ENCODE data around the gene C1QTNF9. TPM values are rescaled to one million over a fixed set of nuclear protein-coding genes. Genes with fewer than 3 reads are reported as not detected.
"Not testable (repeated sequence)": the region's sequence is repeated elsewhere in the genome, so short reads cannot be mapped to it uniquely, and the experiment has no call there.

The C1QTNF9 gene
- total RNA-seq, 1 donor from 2014 or later: not detected

DNA sequence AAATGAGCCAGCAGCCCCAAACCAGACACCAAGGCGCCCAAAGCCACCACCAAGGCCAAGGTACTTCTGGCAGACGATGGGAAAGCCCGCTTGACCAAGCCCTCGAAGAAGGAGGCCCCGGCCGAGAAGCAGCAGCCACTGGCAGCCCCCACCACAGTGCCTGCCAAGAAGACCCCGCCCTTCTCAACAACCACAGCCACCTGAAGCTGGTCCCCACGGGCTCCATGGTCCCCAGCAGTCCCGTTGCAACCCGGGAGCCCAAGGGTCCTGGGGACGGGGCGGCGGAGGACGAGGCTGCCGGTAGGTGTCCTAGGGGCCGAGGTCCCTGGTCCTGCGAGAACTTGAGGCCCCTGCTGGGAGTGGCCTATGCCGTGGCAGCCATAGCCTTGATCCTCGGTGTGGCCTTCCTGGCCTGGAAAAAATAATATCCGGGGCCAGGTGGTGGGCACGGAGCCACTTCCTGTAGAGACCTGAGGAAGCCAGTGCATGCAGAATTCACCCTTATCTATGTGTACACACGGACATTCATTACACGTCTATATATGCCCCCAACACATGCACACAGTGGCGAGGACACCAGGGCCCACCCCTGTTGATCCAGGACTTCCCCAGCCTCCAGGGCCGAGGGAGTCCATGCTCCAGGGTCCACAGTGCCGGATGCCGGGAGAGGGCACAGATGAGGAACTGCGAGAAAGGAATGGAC is 13.8 kb downstream of the C1QTNF9 start:
- ATAC-seq: no peak

DNA sequence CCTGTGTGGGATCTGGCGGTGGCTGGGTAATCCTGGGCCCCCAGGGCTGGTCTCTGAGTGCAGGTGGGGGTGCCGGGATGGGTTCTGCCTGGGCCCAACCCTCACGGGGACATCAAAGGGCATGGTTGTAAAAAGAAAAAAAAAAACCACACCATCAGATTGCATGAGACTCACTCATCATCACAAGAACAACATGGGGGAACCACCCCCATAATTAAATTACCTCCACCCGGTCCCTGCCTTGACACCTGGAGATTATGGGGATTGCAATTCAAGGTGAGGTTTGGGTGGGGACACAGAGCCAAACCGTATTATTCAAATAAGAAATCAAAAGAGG is 14.3 kb downstream of the C1QTNF9 start:
- no peak for ATAC-seq

DNA sequence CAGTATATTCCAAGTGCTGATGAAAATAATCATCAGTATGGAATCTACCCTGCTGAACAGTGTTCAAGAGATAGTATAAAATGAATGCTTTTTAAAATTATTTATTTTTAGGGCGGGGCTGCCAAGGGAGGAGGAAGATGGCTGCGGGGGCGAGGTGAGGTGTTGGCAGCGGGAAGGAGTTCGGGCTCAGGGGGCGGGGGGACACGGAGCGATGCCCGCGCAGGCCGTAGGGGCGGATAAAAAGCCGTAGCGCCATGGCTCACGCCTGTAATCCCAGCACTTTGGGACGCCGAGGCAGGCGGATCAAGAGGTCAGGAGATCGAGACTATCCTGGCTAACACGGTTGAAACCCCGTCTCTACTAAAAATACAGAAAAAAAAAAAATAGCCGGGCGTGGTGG is 18.2 kb downstream of the C1QTNF9 start:
- not testable (repeated sequence) for ATAC-seq

DNA sequence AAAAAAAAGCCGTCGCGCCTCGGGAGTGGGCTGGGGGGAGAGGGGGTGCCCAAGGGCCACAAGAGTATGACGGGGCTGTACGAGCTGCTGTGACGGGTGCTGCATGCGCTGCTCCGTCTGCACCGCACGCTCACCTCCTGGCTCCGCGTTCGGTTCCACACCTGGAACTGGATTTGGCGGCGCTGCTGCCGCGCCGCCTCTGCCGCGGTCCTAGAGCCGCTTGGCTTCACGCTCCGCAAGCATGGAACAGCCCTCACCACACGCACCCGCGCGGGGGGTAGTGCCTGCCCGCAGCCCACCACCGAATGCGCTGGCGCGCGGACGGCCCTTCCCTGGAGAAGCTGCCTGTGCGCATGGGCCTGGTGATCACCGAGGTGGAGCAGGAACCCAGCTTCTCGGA is 18.8 kb downstream of the C1QTNF9 start:
- no peak for ATAC-seq

DNA sequence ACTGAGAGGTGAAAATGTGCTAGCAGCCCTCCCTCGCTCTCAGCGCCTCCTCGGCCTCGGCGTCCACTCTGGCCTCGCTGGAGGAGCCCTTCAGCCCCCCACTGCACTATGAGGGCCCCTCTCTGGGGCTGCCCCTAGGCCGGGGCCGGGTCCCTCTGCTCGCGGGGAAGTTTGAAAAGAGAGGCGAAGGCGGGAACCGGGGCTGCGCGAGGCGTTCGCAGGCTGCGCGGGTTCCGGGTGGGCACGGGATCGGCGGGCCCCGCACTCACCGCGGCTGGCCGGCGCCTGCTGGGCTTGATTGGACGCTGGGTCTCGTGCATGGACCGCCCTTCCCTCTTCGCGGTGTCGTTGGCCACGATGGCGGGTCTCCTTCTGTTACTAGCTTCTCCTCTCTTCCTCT is 29.3 kb downstream of the C1QTNF9 start:
- ATAC-seq: no peak

DNA sequence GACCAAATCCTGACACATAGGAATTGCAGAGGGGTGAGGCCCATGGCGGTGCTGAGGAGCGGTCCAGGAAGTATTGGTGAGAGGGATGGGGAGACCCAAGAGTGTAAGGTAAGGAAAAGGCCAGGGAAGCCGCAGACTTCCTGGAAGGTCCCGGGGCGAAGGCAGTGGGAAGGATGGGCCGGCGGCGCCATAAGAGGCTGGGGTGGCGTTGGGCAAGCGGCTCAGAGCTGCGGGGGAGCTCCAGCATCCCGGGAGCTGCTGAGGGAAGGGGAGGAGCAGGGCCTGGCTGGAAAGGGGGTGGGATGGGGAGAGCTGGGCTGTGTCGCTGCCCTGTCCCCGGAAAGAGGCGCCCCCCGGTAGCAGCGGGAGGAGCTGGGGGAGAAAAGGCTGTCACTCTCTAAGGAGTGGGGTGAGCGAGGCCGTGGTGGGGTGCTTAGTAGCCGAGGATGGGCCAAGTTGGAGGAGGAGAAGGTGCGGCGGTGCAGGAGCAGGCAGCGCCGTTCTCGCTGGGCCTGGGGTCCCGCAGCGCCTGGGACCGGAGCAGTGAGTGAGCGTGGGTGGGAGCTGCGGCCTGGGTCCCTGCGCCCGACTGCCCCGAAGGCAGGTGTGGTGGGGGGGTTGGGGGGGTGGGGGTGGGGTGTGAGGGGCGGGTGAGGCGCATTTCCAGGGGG is 30.7 kb downstream of the C1QTNF9 start:
- no peak for ATAC-seq

DNA sequence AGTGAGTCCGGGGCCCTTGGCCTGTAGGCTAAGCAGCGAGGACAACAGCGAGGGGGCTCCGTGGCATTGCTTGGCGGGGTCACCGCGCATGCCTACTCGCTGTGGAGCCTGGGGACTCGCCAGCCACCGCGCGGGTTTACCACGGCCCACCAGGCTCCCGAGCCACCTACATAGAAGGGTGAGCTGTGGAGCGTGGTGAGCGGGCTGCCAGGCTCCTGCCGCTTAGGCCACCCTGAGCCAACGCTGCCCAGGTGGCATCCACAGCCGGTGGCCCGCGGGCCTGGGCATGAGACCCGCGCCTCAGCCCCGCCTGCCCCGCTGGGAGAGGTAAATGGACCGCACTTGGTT is 31.2 kb downstream of the C1QTNF9 start:
- ATAC-seq: no peak

DNA sequence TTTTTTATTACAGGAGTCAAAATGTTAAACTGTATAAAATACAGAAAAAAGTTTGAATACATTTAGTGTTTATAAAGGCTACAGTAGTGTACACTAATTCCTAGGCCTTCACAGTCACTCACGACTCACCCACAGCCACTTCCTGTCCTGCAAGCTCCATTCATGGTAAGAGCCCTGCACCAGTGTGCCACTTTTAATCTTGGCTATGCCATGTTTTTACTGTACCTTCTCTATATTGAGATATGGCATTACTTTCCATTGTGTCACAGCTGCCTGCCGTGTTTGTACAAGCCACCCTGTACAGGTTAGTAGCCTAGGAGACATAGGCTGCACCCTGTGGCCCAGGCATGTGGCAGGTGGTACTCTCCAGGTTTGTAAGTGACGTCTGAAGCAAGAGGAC is 32.1 kb downstream of the C1QTNF9 start:
- peak; percentile 87 for ATAC-seq

DNA sequence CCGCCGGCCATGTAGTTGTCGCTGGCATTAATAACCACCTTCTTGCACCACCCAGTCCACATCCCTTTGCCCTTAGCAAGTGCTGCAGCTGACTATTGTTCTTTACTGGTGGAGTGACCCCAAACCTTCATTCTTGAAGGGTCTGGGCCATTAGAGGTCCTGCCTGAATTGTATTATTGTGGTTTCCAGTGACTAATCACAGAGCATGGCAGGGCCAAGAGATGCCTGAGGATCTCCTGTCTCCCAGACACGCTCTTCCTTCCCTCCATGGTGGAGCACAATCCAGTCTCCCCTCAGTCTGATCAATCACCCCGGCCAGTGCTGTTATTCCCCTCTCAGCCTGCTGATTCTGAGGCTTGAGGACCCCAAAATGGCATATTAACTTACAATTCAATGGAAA is 39.0 kb downstream of the C1QTNF9 start:
- peak; percentile 19 for ATAC-seq

DNA sequence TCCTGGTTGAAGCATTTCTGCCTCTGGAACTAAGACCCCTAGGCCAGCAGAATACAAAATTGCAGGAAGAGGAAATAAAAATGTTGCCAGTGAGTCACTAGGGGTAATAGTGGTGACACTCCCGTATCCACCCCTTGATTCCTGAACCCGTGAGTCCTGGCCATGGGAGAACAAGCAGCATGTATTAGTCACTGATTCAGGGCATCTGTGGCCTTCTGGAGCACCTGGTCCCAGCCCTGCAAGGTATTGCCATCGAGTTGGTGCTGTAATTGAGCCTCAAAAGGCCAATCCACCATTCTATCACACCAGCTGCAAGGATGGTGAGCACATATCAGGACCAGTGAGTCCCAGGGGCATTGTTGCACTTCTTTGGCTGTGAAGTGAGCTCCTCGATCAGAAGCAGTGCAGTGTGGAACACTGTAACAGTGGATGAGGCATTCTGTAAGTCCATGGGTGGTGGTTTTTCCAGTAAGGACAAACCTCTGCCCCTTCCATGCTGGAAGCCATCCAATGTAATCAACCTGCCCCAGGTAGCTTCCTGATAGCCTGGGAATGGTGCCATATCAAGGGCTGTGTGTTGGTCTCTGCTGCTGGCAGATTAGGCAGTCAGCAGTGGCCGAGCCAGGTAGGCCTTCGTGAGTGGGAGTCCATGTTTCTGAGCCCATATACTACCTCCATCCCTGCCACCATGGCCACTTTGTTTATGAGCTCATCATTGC is 39.6 kb downstream of the C1QTNF9 start:
- ATAC-seq: peak; percentile 96

DNA sequence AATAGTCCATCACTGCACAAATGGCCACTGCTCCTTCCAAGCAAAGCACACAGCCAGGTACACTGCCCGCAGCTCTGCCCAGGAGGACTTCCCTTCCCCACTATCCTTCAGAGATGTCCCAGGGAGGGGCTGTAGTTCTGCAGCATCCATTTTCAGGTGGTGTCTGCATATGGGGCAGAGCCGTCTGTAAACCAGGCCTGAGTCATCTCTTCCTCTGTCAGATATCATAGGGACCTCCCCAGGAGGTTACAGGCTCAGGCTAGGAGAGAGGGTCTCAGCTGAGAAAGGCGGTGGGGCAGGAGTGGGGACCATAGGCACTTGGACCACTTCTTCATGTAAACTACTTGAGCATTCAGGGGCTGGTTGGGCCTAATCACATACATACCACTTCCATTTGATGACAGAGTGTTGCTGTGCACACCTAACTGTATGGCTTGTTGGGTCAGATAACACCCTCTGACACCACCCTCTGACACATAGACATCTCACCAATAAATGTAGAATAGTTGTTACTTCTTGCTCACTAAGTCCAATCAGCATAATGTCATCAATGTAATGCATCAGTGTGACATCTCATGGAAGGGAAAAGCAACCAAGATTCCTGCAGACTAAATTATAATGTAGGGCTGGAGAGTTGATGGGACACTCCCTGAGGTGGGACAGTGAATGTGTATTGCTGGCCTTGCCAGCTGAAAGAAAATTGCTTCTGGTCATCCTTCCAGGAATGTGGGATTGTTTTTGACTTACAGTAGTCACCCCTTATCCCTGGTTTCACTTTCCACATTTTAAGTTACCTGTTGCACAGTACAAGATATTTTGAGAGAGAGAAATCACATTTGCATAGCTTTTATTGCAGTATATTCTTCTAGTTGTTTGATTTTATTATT is 40.6 kb downstream of the C1QTNF9 start:
- ATAC-seq: peak; percentile 77

DNA sequence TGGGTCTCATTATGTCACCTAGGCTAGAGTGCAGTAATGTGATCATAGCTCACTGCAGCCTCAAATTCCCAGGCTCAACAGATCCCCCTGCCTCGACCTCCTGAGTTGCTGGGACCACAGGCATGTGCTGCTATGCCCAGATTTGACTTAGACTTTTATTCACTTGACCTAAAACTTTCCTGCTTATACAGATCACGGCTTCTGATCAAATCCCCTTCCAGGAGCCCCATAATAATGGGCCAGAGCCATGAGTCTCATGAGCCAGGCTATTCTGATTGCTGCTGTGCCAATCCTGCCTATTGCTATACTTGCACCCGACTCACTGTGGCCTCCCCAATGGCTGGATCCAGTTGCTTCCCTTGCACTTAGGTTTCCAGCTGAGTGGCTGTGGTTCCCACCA is 42.0 kb downstream of the C1QTNF9 start:
- ATAC-seq: no peak

DNA sequence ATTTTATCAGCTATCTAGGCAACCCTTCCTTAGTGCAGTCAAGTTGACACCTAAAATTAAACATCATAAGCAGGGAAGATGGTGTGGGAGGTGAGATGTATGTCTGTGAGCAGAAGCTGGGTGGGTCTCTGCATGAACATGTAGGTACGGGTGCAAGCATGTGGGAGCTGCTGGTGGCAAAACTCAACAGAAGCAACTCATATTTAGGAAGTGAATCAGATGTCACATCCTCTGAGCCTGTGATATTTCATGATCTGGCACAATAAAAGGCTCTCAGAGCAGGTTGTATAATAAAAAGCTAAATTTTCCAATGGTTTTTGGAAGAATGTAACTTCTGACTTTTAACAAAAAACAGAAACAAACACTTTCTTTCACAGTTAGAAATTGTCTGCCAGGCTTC is 44.4 kb downstream of the C1QTNF9 start:
- ATAC-seq: no peak

DNA sequence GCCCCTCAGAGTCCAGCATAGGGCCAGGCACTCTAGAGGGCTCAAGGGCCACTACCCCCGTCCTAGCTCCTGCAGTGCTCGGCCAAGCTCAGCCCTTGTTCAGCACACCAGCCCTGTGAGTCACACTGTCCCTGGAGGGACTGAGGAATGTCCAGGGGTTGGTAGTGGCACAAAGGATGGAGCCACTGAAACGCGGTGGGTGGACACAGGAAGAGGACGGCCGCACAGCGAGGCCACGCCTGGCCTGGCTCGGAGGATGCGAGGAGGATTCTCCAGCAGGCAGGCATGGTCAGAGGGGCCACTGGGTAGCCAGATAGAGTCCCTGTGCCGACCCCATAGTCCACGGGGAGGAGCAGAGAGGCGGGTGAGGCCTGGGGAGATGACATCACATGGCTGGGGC is 45.7 kb downstream of the C1QTNF9 start:
- no peak for ATAC-seq

DNA sequence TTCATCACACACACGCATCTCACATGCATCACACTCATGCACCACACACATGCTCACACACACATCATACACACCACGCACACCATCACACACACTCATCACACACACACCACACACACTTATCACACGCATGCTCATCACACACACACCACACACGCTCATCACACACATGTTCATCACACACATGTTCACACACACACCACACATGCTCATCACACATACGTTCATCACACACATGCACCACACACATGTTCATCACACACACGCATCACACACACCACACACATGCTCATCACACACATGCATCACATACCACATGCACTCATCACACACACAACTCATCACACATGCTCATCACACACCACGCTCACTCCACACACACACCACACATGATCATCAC is 46.9 kb downstream of the C1QTNF9 start:
- ATAC-seq: no peak

DNA sequence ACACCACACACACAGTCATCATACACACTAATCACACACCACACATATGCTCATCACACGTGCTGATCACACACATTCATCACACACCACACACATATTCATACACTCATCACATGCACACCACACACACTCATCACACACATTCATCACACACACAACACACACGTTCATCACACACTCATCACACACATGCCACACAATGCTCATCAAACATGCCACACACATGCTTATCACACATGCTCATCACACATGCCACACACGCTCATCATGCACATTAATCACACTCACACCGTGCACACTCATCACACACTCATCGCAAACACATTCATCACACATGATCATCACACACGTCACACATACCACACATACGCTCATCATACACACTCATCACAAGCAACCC is 47.5 kb downstream of the C1QTNF9 start:
- ATAC-seq: no peak

DNA sequence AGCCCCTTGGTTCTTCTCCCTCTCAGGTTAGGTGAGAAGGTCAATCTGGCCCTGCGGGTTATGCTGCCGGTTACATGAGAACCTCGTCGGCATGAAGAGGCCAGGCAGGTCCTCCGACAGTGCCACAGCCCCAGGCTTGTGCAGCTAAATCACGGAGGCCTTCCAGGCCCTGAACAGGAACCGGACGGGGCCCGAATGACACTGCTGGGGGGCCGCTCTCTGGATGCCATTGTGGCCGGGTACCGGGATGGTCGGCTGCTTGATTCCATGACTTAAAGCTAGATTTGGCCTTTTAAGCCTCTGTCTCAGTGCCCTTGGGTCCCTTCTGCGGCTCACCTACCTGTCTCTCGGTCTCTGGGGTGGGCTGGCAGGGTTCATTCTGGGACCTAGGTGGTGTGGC is 48.4 kb downstream of the C1QTNF9 start:
- ATAC-seq: no peak

DNA sequence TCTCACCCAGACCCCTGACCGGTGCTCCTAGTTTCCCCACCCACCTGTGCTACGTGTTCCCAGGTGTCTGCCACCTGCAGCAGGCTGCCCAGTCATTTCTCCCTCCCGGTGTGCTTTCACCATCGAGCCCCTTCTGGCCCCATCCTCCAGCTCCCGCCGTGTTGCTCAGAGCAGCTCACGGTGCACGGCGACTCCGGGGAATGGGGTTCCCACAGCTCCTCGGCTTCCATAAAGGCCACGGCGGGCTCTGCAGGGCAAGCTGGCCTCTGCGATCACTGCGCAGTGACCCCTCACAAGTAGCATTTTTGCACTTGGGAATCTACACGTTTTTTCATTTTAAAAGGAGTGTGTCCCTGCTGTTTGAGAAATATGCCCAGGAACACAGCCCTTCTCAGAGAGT is 49.5 kb downstream of the C1QTNF9 start:
- ATAC-seq: not testable (repeated sequence)

DNA sequence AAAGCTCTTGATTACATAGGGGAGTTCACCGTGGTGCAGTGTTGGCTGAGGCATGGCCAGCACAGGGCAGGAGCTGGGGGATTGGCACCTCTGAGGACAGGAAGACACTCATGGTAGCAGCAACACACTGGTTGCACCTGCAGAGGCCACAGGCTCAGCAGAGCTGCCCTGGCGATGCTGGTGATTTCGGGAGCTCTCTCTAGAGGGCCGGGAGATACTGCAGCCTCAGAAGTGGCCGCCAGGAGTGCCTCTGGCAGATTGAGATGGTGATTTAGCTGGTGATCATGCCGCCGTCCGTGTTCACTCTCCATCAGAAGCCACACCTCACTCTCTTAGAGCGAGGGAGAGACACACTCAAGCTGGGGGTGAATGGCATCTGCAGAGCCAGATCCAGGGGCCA is 49.9 kb downstream of the C1QTNF9 start:
- ATAC-seq: not testable (repeated sequence)

DNA sequence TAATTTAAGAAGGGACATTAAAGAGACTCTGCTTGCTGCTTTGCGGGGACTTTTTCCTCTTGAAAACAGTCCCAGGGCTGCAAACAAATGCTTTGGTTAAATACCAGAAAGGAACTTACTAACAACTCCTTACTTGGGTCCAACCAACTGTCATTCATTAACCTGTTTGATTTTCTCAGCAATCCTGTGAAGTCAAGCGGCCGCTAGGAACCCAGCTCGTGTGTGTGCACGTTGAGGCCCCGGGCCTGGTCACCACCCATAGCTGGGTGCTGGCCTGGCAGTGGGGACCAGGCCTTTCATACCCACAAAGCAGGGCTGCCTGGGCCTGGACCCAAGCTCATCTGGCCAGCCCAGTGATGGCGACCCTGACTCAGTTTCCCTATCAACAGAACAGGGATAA is 50.7 kb downstream of the C1QTNF9 start:
- no peak for ATAC-seq

DNA sequence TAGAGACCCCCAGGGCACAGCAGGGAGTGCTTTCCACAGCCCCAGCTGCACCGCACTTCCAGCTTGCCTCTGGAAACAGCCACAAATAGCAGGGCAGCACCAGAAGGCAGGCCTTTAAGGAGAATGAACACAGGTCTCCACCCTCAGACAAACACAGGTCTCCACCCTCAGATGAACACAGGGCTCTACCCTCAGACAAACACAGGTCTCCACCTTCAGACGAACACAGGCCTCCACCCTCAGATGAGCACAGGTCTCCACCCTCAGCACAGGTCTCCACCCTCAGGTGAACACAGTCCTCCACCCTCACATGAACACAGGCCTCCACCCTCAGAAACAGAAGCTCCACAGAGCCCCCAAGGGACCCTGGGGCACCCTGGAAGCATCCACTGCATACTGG is 51.7 kb downstream of the C1QTNF9 start:
- no peak for ATAC-seq

DNA sequence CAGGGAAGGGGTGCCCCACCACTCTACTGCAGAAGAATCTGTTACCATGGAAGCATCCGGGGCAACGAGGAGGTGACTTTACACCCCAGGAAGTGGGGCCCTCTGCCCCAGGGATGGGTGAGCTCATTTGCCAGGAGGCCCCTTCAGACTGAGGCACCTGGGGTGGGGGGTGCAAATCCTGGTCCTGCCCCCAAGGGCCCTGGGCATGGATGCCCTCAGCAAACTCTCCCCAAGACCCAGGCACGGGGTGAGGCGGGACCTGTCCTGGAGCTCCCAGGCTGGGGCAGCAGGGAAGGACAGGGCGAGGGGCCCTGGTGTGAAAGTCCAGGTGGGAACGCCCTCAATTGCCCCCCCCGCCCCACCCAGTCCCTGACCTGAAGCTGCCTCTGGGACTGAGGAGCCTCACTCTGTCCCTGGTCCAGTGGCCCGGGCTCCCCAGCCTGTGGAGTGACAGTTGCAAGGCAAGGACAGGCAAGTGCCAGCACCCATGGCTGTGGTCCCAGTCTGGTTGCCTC is 52.5 kb downstream of the C1QTNF9 start:
- ATAC-seq: no peak

DNA sequence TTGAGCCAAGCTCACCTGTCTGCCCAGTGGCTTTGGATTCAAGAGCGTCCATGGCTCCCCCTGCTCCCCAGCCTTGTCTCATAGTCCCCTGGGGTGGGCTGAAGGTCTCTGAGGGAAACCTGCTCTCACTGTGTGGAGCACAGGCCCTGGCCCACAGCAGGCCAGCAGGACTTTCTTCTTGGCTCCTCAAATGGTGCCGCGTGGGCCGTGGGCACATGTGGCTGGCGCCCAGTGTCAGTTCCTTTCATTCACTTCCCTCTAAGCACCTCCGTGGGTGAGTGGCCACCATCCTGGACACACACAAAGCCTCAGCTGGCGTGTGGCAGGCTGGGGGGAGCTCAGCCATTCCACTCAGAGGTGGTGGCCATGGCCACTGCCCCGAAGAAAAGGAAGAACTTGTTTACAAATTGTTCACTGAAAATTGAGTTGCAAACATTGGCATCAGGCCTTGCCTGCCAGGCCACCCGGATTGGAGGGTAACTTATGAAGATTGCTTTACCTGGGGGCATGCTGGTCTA is 53.1 kb downstream of the C1QTNF9 start:
- ATAC-seq: no peak
